Spleen (tissue), 11 donors: Measurements from ENCODE around the gene RBM20. TPM values are rescaled to one million over a fixed set of nuclear protein-coding genes. Genes with fewer than 3 reads are reported as not detected.

Source experiments
- DNase-seq: peaks from one replicate; pipeline ENCODE4 v3.0.0-alpha.2; 2020
- H3K27ac ChIP-seq, 8 donors: fragments of 200-600 bp; sonication (generic) in 7 of 8; 1 replicate in 4 of 8; 2 replicates in 4 of 8; pipeline versions ENCODE4 v1.5.0 to v1.8.0; 2016 to 2021; ENCODE audit warnings: inconsistent platforms in 4 of 8, mild to moderate bottlenecking in 4 of 8, moderate library complexity in 1 of 8
- H3K27me3 ChIP-seq, 7 donors: fragments of 200-600 bp; sonication (generic) in 6 of 7; replicated peaks in 1 of 7; 1 replicate in 4 of 7; 2 replicates in 3 of 7; pipeline versions ENCODE4 v1.5.0 to v1.8.0; 2016 to 2021; ENCODE audit warnings: inconsistent platforms in 3 of 7, mild to moderate bottlenecking in 1 of 7
- H3K36me3 ChIP-seq, 6 donors: fragments of 200-600 bp; sonication (generic) in 5 of 6; 1 replicate in 4 of 6; 2 replicates in 2 of 6; pipeline versions ENCODE4 v1.5.0 to v1.8.0; 2016 to 2021; ENCODE audit warnings: inconsistent platforms in 2 of 6
- H3K4me1 ChIP-seq, 6 donors: fragments of 200-600 bp; sonication (generic) in 5 of 6; 1 replicate in 3 of 6; 2 replicates in 3 of 6; pipeline versions ENCODE4 v1.5.0 to v1.8.0; 2016 to 2021; ENCODE audit warnings: inconsistent platforms in 3 of 6
- H3K4me3 ChIP-seq, 8 donors: fragments of 200-600 bp; sonication (generic) in 7 of 8; 1 replicate in 4 of 8; 2 replicates in 4 of 8; pipeline versions ENCODE4 v1.5.0 to v1.8.0; 2016 to 2021; ENCODE audit warnings: inconsistent platforms in 4 of 8, mild to moderate bottlenecking in 4 of 8, moderate library complexity in 2 of 8
- H3K9me3 ChIP-seq, 8 donors: fragments of 200-600 bp; sonication (generic) in 7 of 8; 1 replicate in 4 of 8; 2 replicates in 4 of 8; pipeline versions ENCODE4 v1.5.0 to v1.8.0; 2016 to 2021; ENCODE audit warnings: inconsistent platforms in 4 of 8
- CTCF ChIP-seq, 11 experiments: fragments of 200-600 bp in 7 of 11; fragments of 450-650 bp in 4 of 11; sonication (generic) in 4 of 11; IDR thresholded peaks in 8 of 11; conservative IDR thresholded peaks in 3 of 11; 1 replicate in 7 of 11; 2 replicates in 4 of 11; pipeline versions ENCODE4 v1.4.0 to v1.8.0; 2016 to 2021; ENCODE audit warnings: antibody characterized with exemption in 11 of 11, inconsistent platforms in 4 of 11, mild to moderate bottlenecking in 1 of 11
- POLR2A ChIP-seq, 3 donors: fragments of 450-650 bp; IDR thresholded peaks; one replicate each; pipeline ENCODE4 v1.5.1; 2017; ENCODE audit warnings: antibody characterized with exemption in 3 of 3, mild to moderate bottlenecking in 1 of 3
- POLR2AphosphoS5 ChIP-seq, 3 donors: sonication (generic); formaldehyde crosslinking; IDR thresholded peaks; one replicate each; pipeline ENCODE4 v1.5.1; 2017; ENCODE audit warnings: antibody characterized with exemption in 3 of 3
- WGBS, 5 donors: extraction: QIAGEN DNeasy Blood & Tissue Kit in 3 of 5; methylation state at CpG; one replicate each; pipeline versions ENCODE4 v1.1.5 to v1.1.7; 2013 to 2018; 5-methylcytosine and 5-hydroxymethylcytosine counted together
- intact Hi-C: fragments of 100-400 bp; cut with DNase I; formaldehyde crosslinking; loops from one replicate; pipeline ENCODE4 v1.15.0; 2023; ENCODE audit warnings: low total_unique reads
- polyA plus RNA-seq, 3 donors: library from polyadenylated mRNA; stranded (reverse); fragments of 200-250 nt; gene quantifications; one replicate each; pipeline ENCODE4 v1.2.1, GENCODE V29; 2013
- total RNA-seq, 7 donors: library from RNA; depleted of rRNA in 3 of 7; stranded (reverse); fragments of >200 nt in 3 of 7; fragmentation: NEBNext Ultra II Directional in 4 of 7; extraction: Animal tissue kit (Norgen Biotek cat#: 25700) in 4 of 7; gene quantifications; one replicate each; pipeline versions ENCODE4 v1.1.0 to v1.2.1, GENCODE V29; 2016 to 2021
- donor health status: healthy with polysubstance abuse.
- donor health status: DM: no; HTN: no; CAD: no; lungs with moderate emphysema.
- donor health status: DM: no; HTN: no; CAD: no.
- donor health status: Bipolar disorder and iron deficiency.
- donor health status: healthy.
- donor health status: DM: no; HTN: no; CAD: no.
- donor health status: DM: yes; HTN: yes; CAD: no.

Gene RBM20
- total and polyA plus RNA-seq, 10 donors: 0.04 to 0.72 (median 0.29) TPM; not detected in 1

DNA sequence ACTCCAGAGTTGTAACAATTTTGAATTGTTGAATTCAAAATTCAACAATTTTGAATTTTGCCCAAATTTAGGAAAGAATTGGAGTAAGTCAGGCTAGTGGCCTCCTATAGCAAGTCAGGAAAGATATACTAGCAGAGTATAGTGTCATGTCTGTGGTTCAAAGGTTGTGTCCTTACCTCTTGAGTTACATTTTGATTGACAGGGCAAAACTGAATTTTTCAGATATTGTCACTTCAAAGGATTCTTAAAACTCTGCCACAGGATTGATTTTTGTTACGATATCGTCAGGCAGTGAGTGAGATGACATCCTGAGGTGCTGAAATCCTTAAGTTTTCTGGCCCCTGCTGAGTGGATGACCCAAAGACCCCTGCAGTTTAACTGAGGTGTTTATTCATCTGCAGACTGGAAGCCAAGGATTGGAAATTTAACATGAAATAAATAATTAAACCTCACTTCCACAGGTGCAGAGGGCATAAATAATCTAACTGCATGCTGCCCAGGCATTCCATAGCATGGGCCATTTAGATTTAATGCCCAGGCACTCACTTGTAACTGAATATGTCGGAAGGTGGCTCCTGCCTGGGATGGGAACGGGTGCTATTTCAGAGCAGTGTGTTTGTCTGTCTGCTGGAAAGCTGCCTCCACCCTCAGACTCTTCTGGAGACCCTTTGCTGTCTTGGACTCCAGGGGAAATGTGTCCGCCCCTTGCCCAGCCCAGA, 50.8 kb downstream of the RBM20 start:
- H3K27me3 ChIP-seq: no peaks in the 10 kb centered on the region
- intact Hi-C loops: no loop called here
- no peaks in the 10 kb centered on the region for H3K36me3 ChIP-seq
- TF ChIP-seq POLR2A (IDR thresholded peaks at IDR 0.05) (no peak), POLR2AphosphoS5 (IDR thresholded peaks at IDR 0.05) (no peak), CTCF (IDR thresholded peaks at IDR 0.05 in 8 of 11, conservative IDR thresholded peaks at IDR 0.05 in 3 of 11) (no peak)
- peaks cover 0 to 17% (median 4%) of the 10 kb centered on the region in 8 donors for H3K9me3 ChIP-seq
- DNase-seq: no peak
- 75 to 90% (median 83%) methylated on average over 5 of the region's 5 CpGs for WGBS, 5 donors
- H3K27ac ChIP-seq: no peak overlapping the region
- H3K4me3 ChIP-seq: no peak overlapping the region
- H3K4me1 ChIP-seq: no peaks in the 10 kb centered on the region

DNA sequence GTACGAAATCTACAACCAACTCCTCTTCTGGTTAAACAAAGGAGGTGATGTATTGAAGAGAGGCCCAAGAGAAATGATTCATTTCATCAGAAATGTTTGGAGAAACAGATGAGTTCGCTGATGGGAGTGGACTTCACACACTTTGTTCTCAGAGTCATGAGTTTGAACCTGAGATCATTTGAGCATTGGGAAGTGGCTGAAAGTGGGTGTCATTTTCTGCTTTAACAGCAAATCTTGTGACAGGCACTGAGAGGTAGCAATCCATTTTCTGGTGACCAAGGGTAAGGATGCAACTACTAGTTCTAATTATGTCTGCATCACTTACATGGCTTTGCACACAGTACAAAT, 51.4 kb downstream of the RBM20 start:
- TF ChIP-seq CTCF (IDR thresholded peaks at IDR 0.05 in 8 of 11, conservative IDR thresholded peaks at IDR 0.05 in 3 of 11): no peak
- TF ChIP-seq POLR2AphosphoS5 (IDR thresholded peaks at IDR 0.05): no peak
- no peak for TF ChIP-seq POLR2A (IDR thresholded peaks at IDR 0.05)
- no peak for DNase-seq
- H3K9me3 ChIP-seq: peaks cover 0 to 17% (median 4%) of the 10 kb centered on the region in 8 donors
- 83 to 93% (median 88%) methylated on average over 2 of the region's 2 CpGs for WGBS, 5 donors
- H3K4me3 ChIP-seq: no peak overlapping the region
- H3K27ac ChIP-seq: no peak overlapping the region
- no peaks in the 10 kb centered on the region for H3K36me3 ChIP-seq
- no peaks in the 10 kb centered on the region for H3K4me1 ChIP-seq
- H3K27me3 ChIP-seq: no peaks in the 10 kb centered on the region
- intact Hi-C loops: no loop called here

DNA sequence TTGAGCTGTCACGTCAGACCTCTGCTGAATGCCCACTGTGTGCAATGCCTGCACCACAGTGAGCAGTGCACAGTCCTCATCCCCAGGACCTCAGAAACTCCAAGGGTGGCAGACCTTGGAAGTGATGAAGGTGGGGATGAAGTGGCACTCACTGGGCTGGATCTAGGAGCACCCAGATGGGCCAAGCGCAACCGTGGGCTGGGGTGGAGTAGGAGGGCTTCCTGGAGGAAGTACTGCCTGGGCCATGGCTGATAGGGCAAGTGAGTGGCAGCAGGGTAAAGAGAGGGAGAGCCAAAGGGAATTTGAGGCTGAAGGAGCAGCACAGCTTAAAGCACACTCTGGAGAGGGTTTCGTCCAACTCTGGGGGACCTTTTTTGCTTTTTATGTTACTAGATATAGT, 52.3 kb downstream of the RBM20 start:
- no peak overlapping the region for H3K4me3 ChIP-seq
- H3K36me3 ChIP-seq: no peaks in the 10 kb centered on the region
- peaks cover 0 to 17% (median 3%) of the 10 kb centered on the region in 8 donors for H3K9me3 ChIP-seq
- WGBS, 5 donors: 71 to 86% (median 78%) methylated on average over 4 of the region's 4 CpGs
- TF ChIP-seq POLR2A (IDR thresholded peaks at IDR 0.05): no peak
- TF ChIP-seq POLR2AphosphoS5 (IDR thresholded peaks at IDR 0.05): no peak
- TF ChIP-seq CTCF (IDR thresholded peaks at IDR 0.05 in 8 of 11, conservative IDR thresholded peaks at IDR 0.05 in 3 of 11): no peak
- H3K27ac ChIP-seq: no peak overlapping the region
- no peak for DNase-seq
- H3K27me3 ChIP-seq: no peaks in the 10 kb centered on the region
- no peaks in the 10 kb centered on the region for H3K4me1 ChIP-seq
- intact Hi-C loops: no loop called here

DNA sequence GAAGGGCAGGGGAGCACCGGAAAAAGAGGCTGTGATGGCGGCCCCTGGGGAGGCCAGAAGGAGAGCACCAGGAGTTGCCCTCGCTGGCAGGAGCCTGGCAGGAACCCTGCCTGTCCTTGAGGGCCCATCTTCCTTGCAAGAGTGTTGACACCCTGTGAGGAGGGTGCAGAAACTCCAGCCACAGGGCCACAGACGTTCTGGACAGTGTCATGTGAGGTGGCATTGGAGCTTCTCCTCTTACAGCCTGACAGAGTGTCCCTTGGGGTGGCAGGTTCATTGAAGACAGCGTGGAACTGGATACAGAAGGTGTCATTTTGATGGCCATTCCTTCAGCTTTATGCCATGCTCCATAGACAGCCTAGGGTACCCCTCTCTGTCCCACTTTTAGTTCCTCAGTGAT, 54.2 kb downstream of the RBM20 start:
- H3K9me3 ChIP-seq: peaks cover 0 to 1% (median 0%) of the 10 kb centered on the region in 8 donors
- intact Hi-C loops: no loop called here
- WGBS, 5 donors: 67 to 92% (median 83%) methylated on average over 3 to 5 of the region's 5 CpGs
- TF ChIP-seq POLR2AphosphoS5 (IDR thresholded peaks at IDR 0.05) (no peak), POLR2A (IDR thresholded peaks at IDR 0.05) (no peak), CTCF (IDR thresholded peaks at IDR 0.05 in 8 of 11, conservative IDR thresholded peaks at IDR 0.05 in 3 of 11) (no peak)
- DNase-seq: no peak
- H3K4me3 ChIP-seq: no peak overlapping the region
- H3K27ac ChIP-seq: no peak overlapping the region
- no peaks in the 10 kb centered on the region for H3K27me3 ChIP-seq
- no peaks in the 10 kb centered on the region for H3K4me1 ChIP-seq
- no peaks in the 10 kb centered on the region for H3K36me3 ChIP-seq
